ENCODE data around the gene CDH13.

DNA sequence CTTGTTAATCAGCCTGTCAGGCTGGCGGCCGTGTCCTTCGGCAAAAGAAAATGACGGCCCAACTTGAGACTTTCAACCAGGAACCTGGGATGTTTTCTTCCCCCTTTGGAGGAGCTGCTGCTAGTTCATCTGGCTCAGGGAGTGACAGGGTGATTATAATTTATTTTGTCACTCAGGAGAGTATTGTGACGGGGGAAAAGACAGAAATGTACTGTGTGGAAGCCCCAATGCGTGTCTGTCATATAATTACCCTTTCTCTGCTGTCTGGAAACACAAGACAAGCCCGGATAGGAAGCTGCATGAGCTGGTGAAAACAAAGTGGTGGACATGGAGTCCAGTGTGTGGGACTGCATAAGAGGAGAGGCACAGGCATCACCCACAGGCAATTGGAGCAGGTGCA, 854.8 kb downstream of the CDH13 start:
- TF ChIP-seq, protein P1, sequence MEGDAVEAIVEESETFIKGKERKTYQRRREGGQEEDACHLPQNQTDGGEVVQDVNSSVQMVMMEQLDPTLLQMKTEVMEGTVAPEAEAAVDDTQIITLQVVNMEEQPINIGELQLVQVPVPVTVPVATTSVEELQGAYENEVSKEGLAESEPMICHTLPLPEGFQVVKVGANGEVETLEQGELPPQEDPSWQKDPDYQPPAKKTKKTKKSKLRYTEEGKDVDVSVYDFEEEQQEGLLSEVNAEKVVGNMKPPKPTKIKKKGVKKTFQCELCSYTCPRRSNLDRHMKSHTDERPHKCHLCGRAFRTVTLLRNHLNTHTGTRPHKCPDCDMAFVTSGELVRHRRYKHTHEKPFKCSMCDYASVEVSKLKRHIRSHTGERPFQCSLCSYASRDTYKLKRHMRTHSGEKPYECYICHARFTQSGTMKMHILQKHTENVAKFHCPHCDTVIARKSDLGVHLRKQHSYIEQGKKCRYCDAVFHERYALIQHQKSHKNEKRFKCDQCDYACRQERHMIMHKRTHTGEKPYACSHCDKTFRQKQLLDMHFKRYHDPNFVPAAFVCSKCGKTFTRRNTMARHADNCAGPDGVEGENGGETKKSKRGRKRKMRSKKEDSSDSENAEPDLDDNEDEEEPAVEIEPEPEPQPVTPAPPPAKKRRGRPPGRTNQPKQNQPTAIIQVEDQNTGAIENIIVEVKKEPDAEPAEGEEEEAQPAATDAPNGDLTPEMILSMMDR (IDR thresholded peaks at IDR 0.05): no peak
- no peak for TF ChIP-seq POLR2A (IDR thresholded peaks at IDR 0.05)

All from thyroid gland (tissue), 4 donors.